ENCODE data around the gene SLIT1. TPM values are rescaled to one million over a fixed set of nuclear protein-coding genes. Genes with fewer than 3 reads are reported as not detected.

Gene SLIT1
- total RNA-seq, 4 donors from 2014 or later = 0.04 to 0.13 TPM; not detected in 2

DNA sequence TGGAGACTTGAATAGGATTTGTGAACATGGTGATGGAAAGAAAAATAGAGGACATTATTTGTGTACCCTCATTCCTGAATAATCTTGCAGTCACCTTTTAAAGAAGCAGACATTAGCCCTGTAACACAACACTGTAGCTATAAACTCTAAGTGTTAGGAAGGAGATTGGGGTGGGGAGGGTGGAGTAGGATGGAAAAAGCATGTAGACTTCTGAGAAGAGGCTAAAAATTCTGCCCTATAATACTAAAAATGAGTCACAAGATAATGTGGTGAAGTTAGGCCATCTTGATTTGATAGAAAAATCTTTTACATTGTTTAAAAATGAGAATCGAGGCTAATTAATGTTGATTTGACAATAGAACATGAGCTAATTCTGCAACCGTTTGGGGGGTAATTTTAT lies 224.9 kb downstream of the SLIT1 start:
- 82 to 95% methylated on average over 2 of the region's 2 CpGs for WGBS, 2 donors (ENCODE audit: low coverage in 1 of 2)
- H3K27me3 ChIP-seq = no peaks in the 10 kb centered on the region
- no peak overlapping the region for H3K4me3 ChIP-seq
- ATAC-seq = no peak
- H3K27ac ChIP-seq = no peak overlapping the region
- H3K36me3 ChIP-seq = peaks cover 0 to 13% of the 10 kb centered on the region in 2 donors
- TF ChIP-seq EP300 (IDR thresholded peaks at IDR 0.05) = no peak
- peaks cover 0 to 34% (median 0%) of the 10 kb centered on the region in 3 donors for H3K4me1 ChIP-seq
- H3K9me3 ChIP-seq = no peaks in the 10 kb centered on the region

DNA sequence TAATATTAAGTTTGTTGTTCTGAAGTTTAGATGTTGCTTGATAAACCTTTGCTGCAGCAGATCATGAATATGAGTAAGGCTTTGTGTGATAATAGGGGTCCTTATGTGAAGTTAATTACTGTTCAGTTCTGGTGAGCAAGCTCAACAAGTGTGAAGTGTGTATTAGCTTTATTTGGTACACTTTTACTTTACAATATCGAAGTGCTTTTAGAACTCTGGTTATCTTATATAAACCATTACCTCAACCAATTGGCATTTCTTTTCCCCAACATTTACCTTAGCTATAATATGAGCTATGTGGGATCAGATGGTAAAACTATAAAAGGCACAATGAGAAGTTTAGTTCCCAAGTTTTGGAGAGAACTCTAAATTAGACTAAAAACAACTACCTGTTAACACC lies 226.0 kb downstream of the SLIT1 start:
- Histone ChIP-seq H3K36me3 (peaks cover 3 to 25% of the 10 kb centered on the region in 2 donors), H3K4me3 (no peak overlapping the region), H3K9me3 (no peaks in the 10 kb centered on the region), H3K4me1 (peaks cover 0 to 34% (median 0%) of the 10 kb centered on the region in 3 donors), H3K27me3 (no peaks in the 10 kb centered on the region), H3K27ac (no peak overlapping the region)
- no peak for ATAC-seq
- TF ChIP-seq POLR2A (IDR thresholded peaks at IDR 0.05) (no peak), EP300 (IDR thresholded peaks at IDR 0.05) (no peak), POLR2AphosphoS5 (IDR thresholded peaks at IDR 0.05) (no peak)
- TF ChIP-seq, protein P1, sequence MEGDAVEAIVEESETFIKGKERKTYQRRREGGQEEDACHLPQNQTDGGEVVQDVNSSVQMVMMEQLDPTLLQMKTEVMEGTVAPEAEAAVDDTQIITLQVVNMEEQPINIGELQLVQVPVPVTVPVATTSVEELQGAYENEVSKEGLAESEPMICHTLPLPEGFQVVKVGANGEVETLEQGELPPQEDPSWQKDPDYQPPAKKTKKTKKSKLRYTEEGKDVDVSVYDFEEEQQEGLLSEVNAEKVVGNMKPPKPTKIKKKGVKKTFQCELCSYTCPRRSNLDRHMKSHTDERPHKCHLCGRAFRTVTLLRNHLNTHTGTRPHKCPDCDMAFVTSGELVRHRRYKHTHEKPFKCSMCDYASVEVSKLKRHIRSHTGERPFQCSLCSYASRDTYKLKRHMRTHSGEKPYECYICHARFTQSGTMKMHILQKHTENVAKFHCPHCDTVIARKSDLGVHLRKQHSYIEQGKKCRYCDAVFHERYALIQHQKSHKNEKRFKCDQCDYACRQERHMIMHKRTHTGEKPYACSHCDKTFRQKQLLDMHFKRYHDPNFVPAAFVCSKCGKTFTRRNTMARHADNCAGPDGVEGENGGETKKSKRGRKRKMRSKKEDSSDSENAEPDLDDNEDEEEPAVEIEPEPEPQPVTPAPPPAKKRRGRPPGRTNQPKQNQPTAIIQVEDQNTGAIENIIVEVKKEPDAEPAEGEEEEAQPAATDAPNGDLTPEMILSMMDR (IDR thresholded peaks at IDR 0.05) = no peak
- 43 to 79% methylated on average over 1 of the region's 1 CpG for WGBS, 2 donors (ENCODE audit: low coverage in 1 of 2)

DNA sequence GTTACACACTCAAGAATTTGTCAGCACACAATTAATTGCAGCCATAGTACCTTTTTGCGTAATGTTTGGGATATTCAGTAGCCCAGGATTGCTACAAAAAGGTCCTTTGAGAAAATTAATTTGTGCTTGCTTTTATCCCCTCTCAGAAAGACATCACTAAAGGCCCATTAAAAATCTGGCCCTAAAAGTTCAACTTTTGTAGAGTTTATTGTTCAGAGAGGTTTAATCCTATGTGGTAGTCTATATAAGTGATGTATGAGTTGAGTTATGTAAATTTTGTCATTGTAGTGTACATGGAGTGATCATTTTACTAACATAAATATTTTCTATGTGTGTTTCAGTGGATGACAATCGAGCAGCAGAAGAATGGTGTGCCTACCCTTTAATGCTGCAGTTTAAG lies 227.7 kb downstream of the SLIT1 start:
- Histone ChIP-seq H3K4me3 (no peak overlapping the region), H3K36me3 (peaks cover 3 to 27% of the 10 kb centered on the region in 2 donors), H3K4me1 (peaks cover 0 to 32% (median 0%) of the 10 kb centered on the region in 3 donors), H3K27ac (no peak overlapping the region), H3K27me3 (no peaks in the 10 kb centered on the region), H3K9me3 (no peaks in the 10 kb centered on the region)
- TF ChIP-seq POLR2AphosphoS5 (IDR thresholded peaks at IDR 0.05) (no peak), POLR2A (IDR thresholded peaks at IDR 0.05) (no peak), EP300 (IDR thresholded peaks at IDR 0.05) (no peak)
- TF ChIP-seq, protein P1 (IDR thresholded peaks at IDR 0.05) = no peak
- ATAC-seq = no peak
- WGBS, 2 donors (ENCODE audit: low coverage in 1 of 2) = 90 to 94% methylated on average over 2 of the region's 2 CpGs

DNA sequence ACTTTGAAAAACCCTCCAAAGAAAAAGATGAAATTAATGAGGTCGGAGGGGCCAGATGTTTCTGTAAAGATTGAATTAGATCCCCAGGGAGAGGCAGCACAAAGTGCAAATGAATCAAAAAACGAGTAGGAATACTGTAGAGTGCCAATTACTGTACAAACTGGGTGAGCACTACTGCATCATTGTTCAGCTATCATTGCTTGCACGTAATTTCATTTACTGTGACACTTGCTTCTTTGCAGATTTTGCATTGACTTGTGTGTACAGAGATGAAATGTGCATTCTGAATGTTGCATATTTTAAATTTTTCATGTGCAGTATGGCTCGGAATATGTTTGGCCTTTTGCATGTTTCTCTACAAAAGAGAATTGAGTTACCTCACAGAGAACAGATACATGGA lies 230.0 kb downstream of the SLIT1 start:
- Histone ChIP-seq H3K36me3 (peaks cover 3 to 32% of the 10 kb centered on the region in 2 donors), H3K4me1 (peaks cover 0 to 11% (median 0%) of the 10 kb centered on the region in 3 donors), H3K27me3 (no peaks in the 10 kb centered on the region), H3K4me3 (no peak overlapping the region), H3K9me3 (no peaks in the 10 kb centered on the region), H3K27ac (no peak overlapping the region)
- WGBS, 2 donors (ENCODE audit: low coverage in 1 of 2) = 72 to 77% methylated on average over 4 of the region's 4 CpGs
- ATAC-seq = no peak
- TF ChIP-seq POLR2A (IDR thresholded peaks at IDR 0.05) = no peak

DNA sequence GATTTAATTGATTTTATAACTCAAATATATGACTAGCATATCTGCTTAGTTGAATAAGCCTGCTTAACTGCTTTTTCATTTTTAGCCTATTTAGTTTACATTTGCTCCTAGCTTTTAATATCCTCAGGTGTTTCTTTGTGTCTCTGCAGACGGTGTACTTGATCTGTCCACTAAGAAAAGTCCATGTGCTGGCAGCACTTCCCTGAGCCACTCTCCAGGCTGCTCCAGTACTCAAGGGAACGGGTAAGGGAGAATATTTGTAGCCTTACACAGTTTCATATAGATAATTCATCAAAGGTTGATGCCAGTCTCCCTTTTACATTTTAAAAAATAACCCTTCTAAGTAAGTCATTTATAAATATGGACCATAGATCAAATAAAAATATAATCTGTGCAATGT lies 233.8 kb downstream of the SLIT1 start:
- WGBS, 2 donors (ENCODE audit: low coverage in 1 of 2) = 50 to 65% methylated on average over 2 of the region's 2 CpGs
- Histone ChIP-seq H3K4me1 (peaks cover 0 to 9% (median 0%) of the 10 kb centered on the region in 3 donors), H3K4me3 (no peak overlapping the region), H3K36me3 (peaks cover 3 to 33% of the 10 kb centered on the region in 2 donors), H3K27me3 (no peaks in the 10 kb centered on the region), H3K9me3 (no peaks in the 10 kb centered on the region), H3K27ac (no peak overlapping the region)
- no peak for ATAC-seq
- TF ChIP-seq POLR2AphosphoS5 (IDR thresholded peaks at IDR 0.05) (no peak), EP300 (IDR thresholded peaks at IDR 0.05) (no peak), POLR2A (IDR thresholded peaks at IDR 0.05) (no peak)
- TF ChIP-seq, protein P1 (IDR thresholded peaks at IDR 0.05) = no peak

DNA sequence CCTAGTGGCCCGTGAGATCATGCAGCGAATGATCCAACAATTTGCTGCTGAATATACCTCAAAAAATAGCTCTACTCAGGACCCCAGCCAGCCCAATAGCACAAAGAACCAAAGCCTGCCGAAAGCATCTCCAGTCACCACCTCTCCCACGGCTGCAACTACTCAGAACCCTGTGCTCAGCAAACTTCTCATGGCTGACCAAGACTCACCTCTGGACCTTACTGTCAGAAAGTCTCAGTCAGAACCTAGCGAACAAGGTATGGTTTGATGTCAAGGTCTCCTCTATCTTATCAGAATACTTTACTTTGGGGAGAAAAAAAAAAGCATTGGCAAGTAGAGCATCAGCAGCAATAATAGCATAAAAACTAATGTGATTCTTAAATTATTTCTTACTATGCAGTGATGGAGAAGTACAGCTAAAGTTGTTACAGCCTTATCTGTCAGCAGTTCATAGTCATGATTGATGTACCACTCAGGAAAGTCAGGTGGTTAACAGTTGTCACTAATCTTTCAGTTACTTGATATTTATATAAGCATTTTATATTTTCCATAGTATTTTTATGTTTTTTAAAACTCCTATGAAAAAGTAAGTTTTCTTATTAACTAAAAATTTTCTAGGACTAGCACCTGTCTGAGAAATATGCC lies 236.6 kb downstream of the SLIT1 start:
- no peak for TF ChIP-seq EP300 (IDR thresholded peaks at IDR 0.05)
- TF ChIP-seq, protein P1 (IDR thresholded peaks at IDR 0.05) = no peak
- TF ChIP-seq POLR2AphosphoS5 (IDR thresholded peaks at IDR 0.05) = no peak
- no peak for TF ChIP-seq POLR2A (IDR thresholded peaks at IDR 0.05)
- peaks cover 0 to 9% of the 10 kb centered on the region in 2 donors for H3K36me3 ChIP-seq
- no peaks in the 10 kb centered on the region for H3K9me3 ChIP-seq
- no peak overlapping the region for H3K27ac ChIP-seq
- peaks cover 0 to 9% (median 0%) of the 10 kb centered on the region in 3 donors for H3K4me1 ChIP-seq
- 87 to 100% methylated on average over 3 to 5 of the region's 5 CpGs for WGBS, 2 donors (ENCODE audit: low coverage in 1 of 2)
- ATAC-seq = no peak
- no peaks in the 10 kb centered on the region for H3K27me3 ChIP-seq
- H3K4me3 ChIP-seq = no peak overlapping the region
